H1 (cell line): ENCODE results near the gene RPS6KA2. TPM values are rescaled to one million over a fixed set of nuclear protein-coding genes. Genes with fewer than 3 reads are reported as not detected.

Source experiments
- CTCF ChIA-PET: fragments of 300-600 bp; sonication (Branson Sonifier 250); formaldehyde crosslinking; loops from one replicate; lab custom pipeline; 2021; ENCODE audit not compliant: partially characterized antibody; lab: Charles Lee
- POLR2A ChIA-PET: fragments of 300-600 bp; sonication (Branson Sonifier 250); formaldehyde crosslinking; loops from one replicate; lab custom pipeline; 2021; ENCODE audit warnings: inconsistent platforms; ENCODE audit not compliant: partially characterized antibody; lab: Charles Lee
- DNase-seq, 2 experiments: peaks; one replicate each; pipeline versions ENCODE4 v3.0.0 to v3.0.0-alpha.2; 2010 to 2022; ENCODE audit warnings: low spot score in 2 of 2, low read depth in 1 of 2, mixed read lengths in 1 of 2
- FAIRE-seq: peaks from 2 replicates; lab custom pipeline; 2011; peaks lifted over from hg19 to GRCh38; lab: Jason Lieb, UNC
- H2AFZ ChIP-seq: 2 replicates; pipeline ENCODE4 v1.8.1; 2012; ENCODE audit warnings: low read length, inconsistent platforms
- H2AK5ac ChIP-seq: 2 replicates; pipeline ENCODE4 v1.6.1; 2013; ENCODE audit warnings: low read depth, low read length
- H2BK120ac ChIP-seq: replicated peaks from 2 replicates; pipeline ENCODE3; 2013; ENCODE audit warnings: low read depth, low read length, inconsistent platforms
- H2BK12ac ChIP-seq: 2 replicates; pipeline ENCODE4 v1.6.1; 2013; ENCODE audit warnings: low read depth, low read length
- H2BK15ac ChIP-seq: 2 replicates; pipeline ENCODE4 v1.6.1; 2013; ENCODE audit warnings: low read length
- H2BK20ac ChIP-seq: 2 replicates; pipeline ENCODE4 v1.6.1; 2013; ENCODE audit warnings: low read length
- H2BK5ac ChIP-seq: 2 replicates; pipeline ENCODE4 v1.6.1; 2013; ENCODE audit warnings: low read depth, low read length
- H3K14ac ChIP-seq: 2 replicates; pipeline ENCODE4 v1.6.1; 2013; ENCODE audit warnings: inconsistent platforms; ENCODE audit not compliant: insufficient read length
- H3K18ac ChIP-seq: 2 replicates; pipeline ENCODE4 v1.6.1; 2013; ENCODE audit warnings: low read length; ENCODE audit errors: extremely low read depth
- H3K23ac ChIP-seq: 2 replicates; pipeline ENCODE4 v1.6.1; 2013; ENCODE audit warnings: inconsistent platforms; ENCODE audit not compliant: insufficient read length
- H3K23me2 ChIP-seq: 2 replicates; pipeline ENCODE4 v1.6.1; 2013; ENCODE audit warnings: low read depth, low read length
- H3K27ac ChIP-seq: 2 replicates; pipeline ENCODE4 v1.6.1; 2011; ENCODE audit warnings: low read depth, low read length, inconsistent platforms
- H3K27me3 ChIP-seq, 4 experiments: replicated peaks in 1 of 4; 1 replicate in 1 of 4; 2 replicates in 3 of 4; pipeline versions ENCODE4 v1.6.1 to v1.8.1; 2011 to 2013; ENCODE audit warnings: low read length in 3 of 4, mild to moderate bottlenecking in 3 of 4, inconsistent platforms in 2 of 4, mixed read lengths in 2 of 4, moderate library complexity in 1 of 4; ENCODE audit not compliant: control insufficient read depth in 3 of 4, insufficient read depth in 3 of 4; ENCODE audit errors: extremely low read depth in 1 of 4
- H3K36me3 ChIP-seq, 4 experiments: 2 replicates each; pipeline versions ENCODE4 v1.6.1 to v1.8.1; 2011 to 2013; ENCODE audit warnings: mild to moderate bottlenecking in 4 of 4, low read length in 3 of 4, moderate library complexity in 2 of 4, control low read depth in 1 of 4, inconsistent platforms in 1 of 4; ENCODE audit not compliant: insufficient read depth in 4 of 4, control insufficient read depth in 2 of 4
- H3K4ac ChIP-seq: replicated peaks from 2 replicates; pipeline ENCODE3; 2013; ENCODE audit warnings: low read length, low read depth, mixed read lengths, inconsistent platforms; ENCODE audit not compliant: insufficient read length
- H3K4me1 ChIP-seq, 4 experiments: replicated peaks in 1 of 4; 1 replicate in 1 of 4; 2 replicates in 3 of 4; pipeline versions ENCODE4 v1.6.1 to v1.8.1; 2011 to 2013; ENCODE audit warnings: low read length in 3 of 4, inconsistent platforms in 2 of 4, mixed read lengths in 1 of 4; ENCODE audit not compliant: insufficient read depth in 4 of 4, control insufficient read depth in 3 of 4
- H3K4me2 ChIP-seq, 2 experiments: 2 replicates each; pipeline versions ENCODE4 v1.6.1 to v1.8.1; 2011 to 2013; ENCODE audit warnings: low read depth in 2 of 2, low read length in 2 of 2, control low read depth in 1 of 2, inconsistent platforms in 1 of 2, mild to moderate bottlenecking in 1 of 2; ENCODE audit not compliant: insufficient read depth in 1 of 2
- H3K4me3 ChIP-seq, 4 experiments: fragments of 200-600, 300-600 bp in 1 of 4; sonication (generic), shearing (Covaris generic), sonication (Bioruptor Twin) in 1 of 4; 2 replicates each; pipeline versions ENCODE4 v1.5.1 to v1.8.1; 2011 to 2016; ENCODE audit warnings: low read length in 4 of 4, low read depth in 3 of 4, control low read depth in 2 of 4, inconsistent platforms in 2 of 4, mild to moderate bottlenecking in 2 of 4, mixed read lengths in 1 of 4, moderate library complexity in 1 of 4; ENCODE audit not compliant: insufficient read depth in 2 of 4; ENCODE audit errors: extremely low read depth in 1 of 4
- H3K56ac ChIP-seq: replicated peaks from 2 replicates; pipeline ENCODE3; 2013; ENCODE audit warnings: low read depth, mild to moderate bottlenecking, mixed read lengths, low read length, inconsistent platforms; ENCODE audit not compliant: insufficient read length
- H3K79me1 ChIP-seq: 2 replicates; pipeline ENCODE4 v1.6.1; 2013; ENCODE audit warnings: low read depth, low read length, control low read depth
- H3K79me2 ChIP-seq, 2 experiments: 2 replicates each; pipeline versions ENCODE4 v1.6.1 to v1.8.1; 2012 to 2013; ENCODE audit warnings: low read length in 2 of 2, mild to moderate bottlenecking in 2 of 2, inconsistent platforms in 1 of 2; ENCODE audit not compliant: insufficient read depth in 2 of 2, control insufficient read depth in 1 of 2
- H3K9ac ChIP-seq, 4 experiments: replicated peaks in 1 of 4; 1 replicate in 1 of 4; 2 replicates in 3 of 4; pipeline versions ENCODE4 v1.6.1 to v1.8.1; 2011 to 2013; ENCODE audit warnings: low read depth in 3 of 4, low read length in 3 of 4, control low read depth in 2 of 4, mild to moderate bottlenecking in 2 of 4, moderate library complexity in 2 of 4, inconsistent platforms in 1 of 4; ENCODE audit errors: extremely low read depth in 1 of 4
- H3K9me3 ChIP-seq, 2 experiments: 2 replicates each; pipeline versions ENCODE4 v1.6.1 to v1.8.1; 2012 to 2013; ENCODE audit warnings: mild to moderate bottlenecking in 2 of 2, moderate library complexity in 2 of 2, control low read depth in 1 of 2, inconsistent platforms in 1 of 2, low read depth in 1 of 2, low read length in 1 of 2, mixed read lengths in 1 of 2; ENCODE audit not compliant: insufficient read depth in 2 of 2
- H4K20me1 ChIP-seq, 2 experiments: replicated peaks in 1 of 2; 2 replicates each; pipeline versions ENCODE3 to v1.8.1; 2011 to 2013; ENCODE audit warnings: inconsistent platforms in 2 of 2, low read length in 2 of 2, mild to moderate bottlenecking in 1 of 2; ENCODE audit not compliant: insufficient read depth in 2 of 2, control insufficient read depth in 1 of 2
- H4K5ac ChIP-seq: 2 replicates; pipeline ENCODE4 v1.6.1; 2013; ENCODE audit warnings: low read length, low read depth, mixed read lengths, inconsistent platforms; ENCODE audit not compliant: insufficient read length
- H4K8ac ChIP-seq: 2 replicates; pipeline ENCODE4 v1.8.0; 2013; ENCODE audit warnings: mild to moderate bottlenecking, moderate library complexity, low read length, inconsistent platforms; ENCODE audit not compliant: insufficient read depth; ENCODE audit errors: extremely low read depth
- H4K91ac ChIP-seq: replicated peaks from 2 replicates; pipeline ENCODE3; 2013; ENCODE audit warnings: low read length, mixed read lengths, inconsistent platforms; ENCODE audit not compliant: insufficient read length
- JUN ChIP-seq: IDR thresholded peaks from 2 replicates; pipeline ENCODE4 v1.6.1; 2011; ENCODE audit warnings: low read depth, mild to moderate bottlenecking, improper control_type of control experiment, low read length
- POLR2AphosphoS5 ChIP-seq: IDR thresholded peaks from 2 replicates; pipeline ENCODE4 v1.6.1; 2011; ENCODE audit warnings: low read depth, low read length
- SP1 ChIP-seq: IDR thresholded peaks from 2 replicates; pipeline ENCODE4 v1.6.1; 2011; ENCODE audit warnings: low read depth, low read length
- TCF12 ChIP-seq: IDR thresholded peaks from 2 replicates; pipeline ENCODE4 v1.6.1; 2011; ENCODE audit warnings: low read depth, mild to moderate bottlenecking, low read length
- WGBS, 2 experiments: shearing (Covaris generic) in 1 of 2; methylation state at CpG; one replicate each; pipeline versions ENCODE4 v1.1.6 to v1.1.7; 2013 to 2015; ENCODE audit warnings: low lambda C conversion rate in 2 of 2, mixed read lengths in 2 of 2, inconsistent platforms in 1 of 2, low coverage in 1 of 2, missing lambda C conversion rate in 1 of 2; ENCODE audit not compliant: insufficient replicate concordance in 2 of 2, insufficient coverage in 1 of 2, insufficient read length in 1 of 2; ENCODE audit errors: extremely low coverage in 1 of 2, missing lambda C conversion rate in 1 of 2; 5-methylcytosine and 5-hydroxymethylcytosine counted together
- polyA plus RNA-seq, 7 experiments: library from polyadenylated mRNA; depleted of rRNA in 3 of 7; stranded (reverse) in 5 of 7; unstranded in 2 of 7; fragments of >200 nt in 5 of 7; fragments of 200-250 nt in 2 of 7; gene quantifications; 1 replicate in 5 of 7; 2 replicates in 1 of 7; 4 replicates in 1 of 7; pipeline versions ENCODE4 v1.2.1 to v1.2.3, GENCODE V29; 2011 to 2013; ENCODE audit warnings: missing spikeins in 2 of 7, mixed read lengths in 2 of 7
- total RNA-seq: library from RNA; stranded (reverse); fragmentation: NEBNext Ultra II Directional; extraction: Animal tissue kit (Norgen Biotek cat#: 25700); gene quantifications from 2 replicates; pipeline ENCODE4 v1.2.1, GENCODE V29; 2021

The RPS6KA2 gene
- total and polyA plus RNA-seq, 2 of the 8 experiments (the other 6 are each of a cell fraction or from before 2014, with no cell fraction given), result 8.8 to 25.7 TPM

DNA sequence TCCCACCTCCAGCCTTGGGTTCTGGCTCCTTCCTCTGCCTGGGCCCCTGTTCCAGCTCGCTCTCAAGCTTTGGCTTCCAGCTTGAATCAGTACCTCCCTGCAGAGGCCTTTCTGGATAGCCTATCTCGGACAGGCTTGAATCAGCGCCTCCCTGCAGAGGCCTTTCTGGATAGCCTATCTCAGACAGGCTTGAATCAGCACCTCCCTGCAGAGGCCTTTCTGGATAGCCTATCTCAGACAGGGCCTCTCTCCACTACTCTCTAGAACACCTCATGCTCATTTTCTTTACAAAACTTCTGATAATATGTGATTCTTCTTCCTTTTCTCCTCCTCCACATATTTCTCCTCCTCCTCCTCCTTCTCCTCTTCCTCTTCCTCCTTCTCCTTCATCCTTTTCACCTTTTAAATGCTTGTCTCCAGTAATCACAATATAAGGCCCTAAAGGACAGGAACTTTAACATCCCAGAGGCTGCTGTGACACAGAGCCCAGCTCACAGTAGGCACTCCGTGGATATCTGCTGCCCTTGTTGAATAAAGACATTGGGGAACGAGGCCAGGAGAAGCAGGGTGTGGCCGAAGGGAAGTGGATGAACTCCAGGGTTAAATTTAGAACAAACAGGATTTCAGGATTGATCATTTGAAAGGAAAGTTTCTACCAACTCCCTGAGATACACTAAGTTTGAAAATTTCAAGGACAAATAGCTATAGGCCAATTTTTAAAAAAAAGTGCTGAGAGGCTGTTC is 9.3 kb upstream of the RPS6KA2 start:
- H2BK20ac ChIP-seq, result no peak overlapping the region
- no peaks in the 10 kb centered on the region for H4K20me1 ChIP-seq
- no peaks in the 10 kb centered on the region for H3K23me2 ChIP-seq
- no peak overlapping the region for H2BK120ac ChIP-seq
- H4K91ac ChIP-seq, result no peak overlapping the region
- no peaks in the 10 kb centered on the region for H3K79me2 ChIP-seq
- H3K4me2 ChIP-seq, result no peak overlapping the region
- no peak overlapping the region for H3K14ac ChIP-seq
- H3K27ac ChIP-seq, result no peak overlapping the region
- DNase-seq (no peak), FAIRE-seq (no peak)
- no peak overlapping the region for H4K5ac ChIP-seq
- no peaks in the 10 kb centered on the region for H3K79me1 ChIP-seq
- POLR2A ChIA-PET, result no interaction called here
- no peak overlapping the region for H3K9ac ChIP-seq
- H2AK5ac ChIP-seq, result no peak overlapping the region
- no peak overlapping the region for H3K23ac ChIP-seq
- H3K36me3 ChIP-seq, result no peaks in the 10 kb centered on the region
- CTCF ChIA-PET, result no interaction called here
- H4K8ac ChIP-seq, result no peak overlapping the region
- 88% methylated on average over 6 of the region's 6 CpGs; no CpG with 5 or more reads in 1 of the 2 experiments for WGBS, 2 experiments
- H3K4ac ChIP-seq, result no peak overlapping the region
- H2BK15ac ChIP-seq, result no peak overlapping the region
- no peak overlapping the region for H3K56ac ChIP-seq
- H3K9me3 ChIP-seq, result no peaks in the 10 kb centered on the region
- H2AFZ ChIP-seq, result no peak overlapping the region
- H3K4me3 ChIP-seq, result no peak overlapping the region
- H2BK5ac ChIP-seq, result no peak overlapping the region
- no peaks in the 10 kb centered on the region; a peak in 1 of 7 replicates for H3K27me3 ChIP-seq
- H3K18ac ChIP-seq, result no peak overlapping the region
- H3K4me1 ChIP-seq, result peaks cover 2 to 16% (median 7%) of the 10 kb centered on the region in 4 experiments; a peak in 5 of 7 replicates
- H2BK12ac ChIP-seq, result no peak overlapping the region
- TF ChIP-seq JUN, result no peak
- TF ChIP-seq SP1, result no peak
- TF ChIP-seq TCF12, result no peak
- TF ChIP-seq POLR2AphosphoS5, result no peak
